OCI-LY1 (cell line): ENCODE measurements around the gene CDK5R1.

Experiments used
- H2AFZ ChIP-seq: fragments of 200-600 bp; sonication (generic), shearing (Covaris generic); 2 replicates; pipeline ENCODE4 v1.6.0; 2014; ENCODE audit warnings: antibody characterized with exemption, mild to moderate bottlenecking, low read length
- H3F3A ChIP-seq: fragments of 200-600 bp; sonication (generic), shearing (Covaris generic); 2 replicates; pipeline ENCODE4 v1.6.0; 2014; ENCODE audit warnings: mild to moderate bottlenecking, antibody characterized with exemption, low read length, moderate library complexity; ENCODE audit not compliant: insufficient read depth
- H3K27ac ChIP-seq: fragments of 200-600 bp; sonication (generic); 2 replicates; pipeline ENCODE4 v1.5.1; 2014; ENCODE audit warnings: low read length, mixed run types, mild to moderate bottlenecking, low read depth; ENCODE audit not compliant: poor library complexity, severe bottlenecking
- H3K27me3 ChIP-seq: fragments of 200-600 bp; sonication (generic); 2 replicates; pipeline ENCODE4 v1.6.0; 2014; ENCODE audit warnings: antibody characterized with exemption, mild to moderate bottlenecking, low read length, moderate library complexity; ENCODE audit not compliant: insufficient read depth
- H3K36me3 ChIP-seq: fragments of 200-600 bp; sonication (generic); 2 replicates; pipeline ENCODE4 v1.6.1; 2014; ENCODE audit warnings: mild to moderate bottlenecking, antibody characterized with exemption, low read length, moderate library complexity, mixed read lengths; ENCODE audit not compliant: insufficient read depth
- H3K4me1 ChIP-seq: fragments of 200-600 bp; sonication (generic); 2 replicates; pipeline ENCODE4 v1.5.1; 2014; ENCODE audit warnings: mild to moderate bottlenecking, low read length, moderate library complexity; ENCODE audit not compliant: insufficient read depth, severe bottlenecking
- H3K4me2 ChIP-seq: fragments of 200-600 bp; sonication (generic), shearing (Covaris generic); 2 replicates; pipeline ENCODE4 v1.6.1; 2014; ENCODE audit warnings: low read length
- H3K4me3 ChIP-seq: fragments of 200-600 bp; sonication (generic); 2 replicates; pipeline ENCODE4 v1.5.1; 2014; ENCODE audit warnings: low read length, low read depth, mild to moderate bottlenecking, mixed read lengths; ENCODE audit not compliant: poor library complexity, severe bottlenecking
- H3K79me2 ChIP-seq: fragments of 200-600 bp; shearing (Covaris generic); 2 replicates; pipeline ENCODE4 v1.6.1; 2016; ENCODE audit warnings: mixed run types, low read length, mixed read lengths; ENCODE audit not compliant: insufficient read depth
- H3K9ac ChIP-seq: fragments of 200-600 bp; sonication (generic), shearing (Covaris generic); 2 replicates; pipeline ENCODE4 v1.6.1; 2014; ENCODE audit warnings: mild to moderate bottlenecking, low read length, mixed read lengths
- H3K9me2 ChIP-seq: fragments of 200-600 bp; sonication (generic), shearing (Covaris generic); 2 replicates; pipeline ENCODE4 v1.6.1; 2014; ENCODE audit warnings: low read depth, mild to moderate bottlenecking, low read length, mixed read lengths
- H3K9me3 ChIP-seq: fragments of 200-600 bp; shearing (Covaris generic); 2 replicates; pipeline ENCODE4 v1.6.1; 2014; ENCODE audit warnings: low read length, mixed read lengths
- H4K20me1 ChIP-seq: fragments of 200-600 bp; sonication (generic), shearing (Covaris generic); 2 replicates; pipeline ENCODE4 v1.6.0; 2016; ENCODE audit warnings: mild to moderate bottlenecking, low read length; ENCODE audit not compliant: insufficient read depth
- EZH2 ChIP-seq: fragments of 200-600 bp; sonication (generic), shearing (Covaris generic); IDR thresholded peaks from 2 replicates; pipeline ENCODE4 v1.8.0; 2017; ENCODE audit warnings: borderline replicate concordance, mixed run types, mild to moderate bottlenecking, antibody characterized with exemption, low read length, moderate library complexity, mixed read lengths
- TF ChIP-seq, protein P1 (sequence below): fragments of 200-600 bp; sonication (generic), shearing (Covaris generic); IDR thresholded peaks from 2 replicates; pipeline ENCODE4 v1.5.1; 2017; ENCODE audit warnings: mild to moderate bottlenecking, antibody characterized with exemption, low read length, moderate library complexity, mixed read lengths

The CDK5R1 gene

DNA sequence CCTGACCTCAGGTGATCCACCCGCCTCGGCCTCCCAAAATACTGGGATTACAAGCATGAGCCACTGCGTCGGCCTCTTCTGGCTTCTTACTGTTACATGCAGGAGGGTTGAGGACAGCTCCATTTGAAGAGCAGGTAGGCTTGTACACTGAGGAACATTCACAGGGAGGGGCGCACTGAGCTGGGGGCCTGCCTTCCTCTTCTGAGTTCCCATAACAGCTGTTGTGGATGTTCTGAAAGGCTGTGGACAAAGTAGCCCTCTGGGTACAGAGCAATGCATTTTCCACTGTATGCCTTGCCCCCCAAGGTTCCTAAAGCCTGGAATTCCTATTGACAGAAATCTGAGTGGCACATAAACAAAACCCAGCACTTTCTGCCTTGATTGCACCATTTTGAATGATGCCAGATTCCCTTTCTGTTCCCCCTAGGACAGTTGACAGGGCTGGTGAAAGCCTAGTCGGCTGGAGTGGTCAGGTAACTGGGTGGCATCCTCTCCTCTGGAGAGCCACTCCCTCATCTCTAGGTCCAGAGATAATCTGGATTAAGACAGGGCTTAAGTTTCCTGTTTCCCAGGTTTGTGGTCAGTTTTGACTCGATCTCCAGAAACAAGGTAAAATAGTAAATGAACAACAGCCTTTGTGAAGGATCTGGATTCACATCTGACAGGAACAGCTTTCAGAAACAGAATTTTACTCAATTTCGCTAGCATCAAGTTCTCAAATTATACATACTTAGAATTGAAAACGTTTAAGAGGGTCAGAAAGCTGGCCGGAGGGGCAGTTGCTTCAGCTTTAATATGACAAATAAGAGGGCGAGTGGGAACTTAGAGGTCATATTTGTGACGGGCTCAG, 1.3 kb upstream of the CDK5R1 start:
- peak overlapping the region; percentile 68 for H3K4me2 ChIP-seq

GRCh38 chr17:32486111-32486700, 587 bp upstream of the CDK5R1 start:
- Histone ChIP-seq H3K9me2 (no peaks in the 10 kb centered on the region), H3F3A (no peaks in the 10 kb centered on the region), H3K4me2 (peak overlapping the region; percentile 68), H4K20me1 (no peaks in the 10 kb centered on the region), H2AFZ (no peak overlapping the region), H3K36me3 (peaks cover 18% of the 10 kb centered on the region), H3K27ac (no peak overlapping the region), H3K9me3 (no peaks in the 10 kb centered on the region), H3K4me3 (peak overlapping the region; percentile 55), H3K79me2 (no peaks in the 10 kb centered on the region), H3K9ac (peak overlapping the region; percentile 57), H3K4me1 (peaks cover 10% of the 10 kb centered on the region), H3K27me3 (peaks cover 7% of the 10 kb centered on the region)
- TF ChIP-seq EZH2 = no peak
- TF ChIP-seq, protein P1, sequence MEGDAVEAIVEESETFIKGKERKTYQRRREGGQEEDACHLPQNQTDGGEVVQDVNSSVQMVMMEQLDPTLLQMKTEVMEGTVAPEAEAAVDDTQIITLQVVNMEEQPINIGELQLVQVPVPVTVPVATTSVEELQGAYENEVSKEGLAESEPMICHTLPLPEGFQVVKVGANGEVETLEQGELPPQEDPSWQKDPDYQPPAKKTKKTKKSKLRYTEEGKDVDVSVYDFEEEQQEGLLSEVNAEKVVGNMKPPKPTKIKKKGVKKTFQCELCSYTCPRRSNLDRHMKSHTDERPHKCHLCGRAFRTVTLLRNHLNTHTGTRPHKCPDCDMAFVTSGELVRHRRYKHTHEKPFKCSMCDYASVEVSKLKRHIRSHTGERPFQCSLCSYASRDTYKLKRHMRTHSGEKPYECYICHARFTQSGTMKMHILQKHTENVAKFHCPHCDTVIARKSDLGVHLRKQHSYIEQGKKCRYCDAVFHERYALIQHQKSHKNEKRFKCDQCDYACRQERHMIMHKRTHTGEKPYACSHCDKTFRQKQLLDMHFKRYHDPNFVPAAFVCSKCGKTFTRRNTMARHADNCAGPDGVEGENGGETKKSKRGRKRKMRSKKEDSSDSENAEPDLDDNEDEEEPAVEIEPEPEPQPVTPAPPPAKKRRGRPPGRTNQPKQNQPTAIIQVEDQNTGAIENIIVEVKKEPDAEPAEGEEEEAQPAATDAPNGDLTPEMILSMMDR = no peak

More for the DNA sequence above, 1.3 kb upstream of the CDK5R1 start:
- H2AFZ ChIP-seq = no peak overlapping the region
- no peaks in the 10 kb centered on the region for H3K9me2 ChIP-seq
- H3K79me2 ChIP-seq = no peaks in the 10 kb centered on the region
- peak overlapping the region; percentile 57; the same call in 1 of the 2 replicates for H3K9ac ChIP-seq
- H3K27ac ChIP-seq = no peak overlapping the region
- H4K20me1 ChIP-seq = no peaks in the 10 kb centered on the region
- H3K27me3 ChIP-seq = peaks cover 5% of the 10 kb centered on the region
- no peak for TF ChIP-seq EZH2
- TF ChIP-seq, protein P1 = no peak
- no peaks in the 10 kb centered on the region for H3F3A ChIP-seq
- peaks cover 10% of the 10 kb centered on the region for H3K4me1 ChIP-seq
- no peaks in the 10 kb centered on the region for H3K9me3 ChIP-seq
- peaks cover 23% of the 10 kb centered on the region for H3K36me3 ChIP-seq
- H3K4me3 ChIP-seq = peak overlapping the region; percentile 55

- H3K9ac ChIP-seq = peak overlapping the region; percentile 26; the same call in 1 of the 2 replicates
- no peaks in the 10 kb centered on the region for H3K9me3 ChIP-seq
- H3K27ac ChIP-seq = no peak overlapping the region
Measured at GRCh38 chr17:32487473-32488176, 832 bp downstream of the CDK5R1 start.

More at GRCh38 chr17:32487473-32488176, 832 bp downstream of the CDK5R1 start:
- Histone ChIP-seq H3K36me3 (peaks cover 4% of the 10 kb centered on the region), H3K4me1 (peaks cover 10% of the 10 kb centered on the region), H3F3A (no peaks in the 10 kb centered on the region), H3K9me2 (no peaks in the 10 kb centered on the region), H4K20me1 (no peaks in the 10 kb centered on the region), H2AFZ (no peak overlapping the region), H3K27me3 (peaks cover 7% of the 10 kb centered on the region), H3K4me3 (peak overlapping the region; percentile 61), H3K79me2 (no peaks in the 10 kb centered on the region), H3K4me2 (peak overlapping the region; percentile 72)
- TF ChIP-seq, protein P1 = no peak
- TF ChIP-seq EZH2 = no peak
